SW480 (cell line): Measurements from ENCODE around the gene ITIH1.

Experiments
- DNase-seq: peaks from one replicate; pipeline ENCODE4 v3.0.0-alpha.2; 2016; ENCODE audit warnings: low spot score

Gene ITIH1

DNA sequence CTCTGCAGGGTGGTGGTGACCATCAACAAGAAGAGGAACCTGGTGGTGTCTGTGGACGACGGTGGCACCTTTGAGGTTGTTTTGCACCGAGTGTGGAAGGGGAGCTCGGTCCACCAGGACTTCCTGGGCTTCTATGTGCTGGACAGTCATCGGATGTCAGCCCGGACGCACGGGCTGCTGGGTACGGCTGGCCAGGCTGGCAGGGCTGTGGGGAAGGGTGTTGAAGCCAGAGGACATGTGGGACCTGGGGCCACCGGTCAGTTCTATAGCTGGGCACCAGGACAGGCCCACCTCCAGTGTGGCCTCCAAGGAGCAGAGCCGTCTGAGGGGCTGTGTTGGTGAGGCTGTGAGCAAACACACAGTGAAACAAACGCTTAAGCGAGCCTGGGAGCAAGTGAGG, 13.3 kb downstream of the ITIH1 start:
- no peak for DNase-seq

GRCh38 chr3:52791366-52791765, 14.0 kb downstream of the ITIH1 start:
- no peak for DNase-seq

GRCh38 chr3:52791928-52792327, 14.5 kb downstream of the ITIH1 start:
- DNase-seq: no peak

DNA sequence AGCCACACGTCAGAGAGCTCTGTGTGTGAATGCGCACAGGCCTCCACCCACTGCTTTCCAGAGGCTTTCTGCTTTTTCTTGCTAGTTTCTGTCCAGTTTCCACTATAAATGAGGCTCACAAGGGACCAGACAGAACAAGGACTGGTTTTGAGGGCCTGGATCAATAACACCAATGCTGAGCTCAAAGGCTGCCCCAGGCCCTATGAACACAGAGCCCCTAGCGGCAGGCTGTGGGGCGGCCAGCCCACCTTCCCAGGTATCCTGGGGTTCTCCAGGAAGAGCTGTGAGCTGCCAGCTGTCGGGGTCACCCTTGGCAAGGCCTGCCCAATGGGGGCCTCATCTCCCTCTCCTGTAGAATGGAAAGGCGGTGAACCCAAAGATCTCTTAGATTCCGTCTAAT, 15.0 kb downstream of the ITIH1 start:
- DNase-seq: no peak

GRCh38 chr3:52792961-52793695, 15.7 kb downstream of the ITIH1 start:
- DNase-seq: peak; percentile 36

DNA sequence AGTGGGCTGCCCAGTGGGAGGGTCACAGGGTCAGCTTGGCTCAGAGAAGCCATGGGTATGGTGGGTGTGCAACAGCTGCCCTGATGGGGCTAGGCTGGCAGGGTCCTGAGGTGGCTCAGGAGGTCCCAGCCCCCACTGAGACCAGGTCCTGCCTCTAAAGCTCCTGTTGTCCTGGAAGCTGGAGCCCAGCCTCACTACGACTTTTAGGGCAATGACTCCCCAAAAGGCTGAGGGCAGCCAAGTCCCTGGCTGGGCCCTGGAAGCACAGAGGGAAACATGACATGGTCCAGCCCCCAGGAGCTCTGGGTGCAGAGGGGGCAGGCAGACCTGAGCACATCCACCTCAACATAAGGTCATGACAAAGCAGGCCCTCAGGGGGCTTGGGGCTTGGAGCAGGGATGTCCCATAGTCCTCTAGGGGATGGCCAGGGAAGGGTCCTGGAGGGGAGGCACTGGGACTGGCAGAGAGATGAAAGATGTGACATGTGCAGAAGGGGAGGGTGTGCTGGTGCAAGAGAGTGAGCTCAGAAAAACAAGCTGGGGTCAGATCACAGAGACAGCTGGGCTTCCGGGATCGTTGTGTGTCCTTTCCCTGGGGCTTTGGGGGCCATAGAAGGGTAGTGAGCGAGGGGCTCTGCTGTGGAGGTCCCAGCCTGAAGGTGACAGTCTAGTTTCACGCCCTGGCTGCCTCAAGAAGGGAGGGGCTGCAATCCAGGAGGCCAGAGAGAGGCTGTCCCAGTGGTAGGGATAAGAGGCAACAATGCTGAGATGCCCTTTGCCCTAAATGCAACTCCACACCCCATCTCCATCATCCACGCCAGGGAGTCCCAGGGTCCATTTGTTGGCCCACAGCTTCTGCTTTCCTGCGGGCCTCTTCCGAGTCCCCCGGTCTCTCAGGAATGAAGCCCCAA, 16.6 kb downstream of the ITIH1 start:
- no peak for DNase-seq

- no peak for DNase-seq
Measured at GRCh38 chr3:52794612-52795099, 17.3 kb downstream of the ITIH1 start, which contains the start of gene ITIH3. Gene ITIH3 (plus strand): TSS chr3:52794796. CDS start chr3:52794804, 8 bp downstream.

DNA sequence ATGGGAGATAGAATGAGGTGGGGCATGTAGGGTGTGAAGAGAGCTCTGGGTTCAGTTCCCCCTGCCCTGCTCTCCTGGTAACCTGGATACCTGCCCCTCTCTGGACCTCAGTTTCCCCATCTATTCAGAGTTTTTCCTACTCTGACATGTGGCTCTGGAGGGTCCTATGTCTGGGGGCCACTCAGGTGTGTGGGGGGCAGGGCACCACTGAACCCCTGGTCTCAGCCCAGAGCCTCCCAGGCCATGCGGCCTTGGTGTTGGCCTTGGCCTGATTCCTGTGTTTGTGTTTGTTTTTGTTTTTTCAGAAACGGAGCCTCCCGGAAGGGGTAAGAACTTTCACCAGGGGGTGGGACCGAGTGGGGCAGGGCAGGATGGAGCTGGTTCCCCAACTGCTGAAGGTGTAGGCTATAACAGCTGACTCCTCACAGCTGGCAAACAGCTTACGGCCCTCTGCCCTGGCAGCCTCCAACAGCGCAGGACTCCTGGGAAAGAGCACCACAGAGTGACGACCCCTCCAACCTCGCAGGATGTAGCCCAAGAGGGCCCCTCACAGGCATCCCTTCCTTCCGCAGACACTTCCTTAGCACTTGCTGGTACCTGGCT, 18.0 kb downstream of the ITIH1 start:
- no peak for DNase-seq

GRCh38 chr3:52796411-52796810, 19.0 kb downstream of the ITIH1 start:
- no peak for DNase-seq

- DNase-seq: no peak
Measured at GRCh38 chr3:52798376-52798977, 21.1 kb downstream of the ITIH1 start.

DNA sequence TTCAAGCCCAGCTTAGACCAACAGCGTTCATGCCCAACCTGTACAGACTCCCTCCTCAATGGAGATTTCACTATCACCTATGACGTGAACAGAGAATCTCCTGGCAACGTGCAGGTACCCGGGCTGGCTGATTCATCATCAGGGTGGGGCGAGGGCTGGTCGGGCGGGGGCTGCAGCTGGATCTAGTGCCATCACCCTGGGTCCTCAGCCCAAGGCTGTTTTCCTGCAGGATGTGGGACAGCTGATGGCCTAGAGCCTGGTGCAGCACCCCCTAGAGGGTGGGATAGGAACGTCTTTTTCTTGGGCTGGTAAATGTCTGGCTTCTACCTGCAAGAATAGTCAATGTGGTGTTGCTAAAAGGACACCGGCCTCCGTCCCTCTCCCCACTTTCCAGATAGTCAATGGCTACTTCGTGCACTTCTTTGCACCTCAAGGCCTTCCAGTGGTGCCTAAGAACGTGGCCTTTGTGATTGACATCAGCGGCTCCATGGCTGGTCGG, 21.6 kb downstream of the ITIH1 start:
- peak; percentile 55 for DNase-seq

DNA sequence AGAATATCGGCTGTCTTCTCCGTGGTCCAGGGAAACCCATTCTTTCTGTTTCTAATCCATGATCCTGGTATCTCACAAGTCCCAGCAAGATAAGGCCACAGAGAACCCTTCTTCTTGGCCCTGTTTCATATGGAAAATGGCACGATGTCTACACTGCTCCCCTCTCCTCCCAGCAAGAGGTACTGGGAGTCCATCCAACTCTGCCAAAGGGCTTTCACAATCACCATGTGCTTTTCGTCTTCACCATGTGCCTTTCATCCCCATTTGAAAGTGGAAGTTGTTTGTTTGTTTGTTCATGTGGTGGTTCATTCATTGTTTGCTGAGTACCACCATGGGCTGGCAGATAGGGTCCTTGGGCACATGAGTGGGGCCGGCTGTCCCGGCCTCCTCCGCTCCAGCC, 22.7 kb downstream of the ITIH1 start:
- DNase-seq: no peak

GRCh38 chr3:52801839-52802238, 24.4 kb downstream of the ITIH1 start:
- DNase-seq: no peak

DNA sequence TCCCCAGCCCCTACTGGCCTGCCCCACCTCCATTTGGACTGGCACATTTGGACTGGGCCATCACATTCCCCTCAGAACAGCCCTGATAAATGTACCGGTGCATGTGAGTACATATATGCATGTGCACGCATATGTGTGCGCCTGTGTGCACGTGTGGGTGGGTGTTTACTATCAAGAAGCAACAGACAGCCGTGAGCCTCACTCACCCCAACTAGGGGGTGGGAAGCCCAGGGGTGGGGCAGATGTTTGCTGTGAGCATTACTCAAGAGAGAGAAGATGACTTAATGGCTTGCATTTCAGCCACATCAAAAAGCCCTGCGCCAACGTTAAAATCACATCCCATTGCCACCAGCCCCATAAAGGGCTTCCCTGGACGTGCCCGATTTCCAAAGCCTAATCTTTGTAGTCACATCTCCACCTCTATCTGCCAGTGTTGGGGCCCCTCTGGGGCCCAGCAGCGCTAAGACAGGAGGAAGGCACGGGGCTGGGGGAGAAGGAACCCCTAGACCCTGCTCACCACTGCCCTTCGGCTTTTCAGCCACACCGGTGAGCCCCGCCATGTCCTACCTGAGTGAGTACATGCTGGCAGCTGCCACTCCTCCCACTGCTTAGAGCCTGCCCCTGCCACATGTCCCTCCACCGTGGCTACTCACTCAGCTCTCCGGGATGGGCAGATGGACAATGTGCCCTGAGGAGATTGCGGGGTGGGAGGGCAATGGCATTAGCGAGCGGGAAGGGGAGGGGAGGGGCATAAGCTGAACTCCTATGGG, 28.1 kb downstream of the ITIH1 start:
- peak; percentile 89 for DNase-seq

DNA sequence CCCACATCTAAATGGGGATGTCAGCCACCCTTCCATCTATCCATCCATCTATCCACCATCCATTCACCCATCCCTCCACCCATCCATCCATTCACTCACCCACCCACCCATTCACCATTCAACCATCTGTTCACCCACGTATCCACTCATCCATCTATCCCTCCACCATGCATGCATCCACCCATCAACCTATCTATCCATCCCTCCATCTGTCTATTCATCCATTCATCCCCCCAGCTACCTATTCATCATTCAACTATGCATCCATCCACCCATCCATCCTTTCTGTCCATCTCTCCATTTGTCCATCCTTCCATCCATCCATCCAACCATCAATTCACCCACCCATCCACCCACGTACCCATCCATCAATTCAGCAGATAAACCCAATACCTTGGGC, 31.8 kb downstream of the ITIH1 start:
- no peak for DNase-seq

DNA sequence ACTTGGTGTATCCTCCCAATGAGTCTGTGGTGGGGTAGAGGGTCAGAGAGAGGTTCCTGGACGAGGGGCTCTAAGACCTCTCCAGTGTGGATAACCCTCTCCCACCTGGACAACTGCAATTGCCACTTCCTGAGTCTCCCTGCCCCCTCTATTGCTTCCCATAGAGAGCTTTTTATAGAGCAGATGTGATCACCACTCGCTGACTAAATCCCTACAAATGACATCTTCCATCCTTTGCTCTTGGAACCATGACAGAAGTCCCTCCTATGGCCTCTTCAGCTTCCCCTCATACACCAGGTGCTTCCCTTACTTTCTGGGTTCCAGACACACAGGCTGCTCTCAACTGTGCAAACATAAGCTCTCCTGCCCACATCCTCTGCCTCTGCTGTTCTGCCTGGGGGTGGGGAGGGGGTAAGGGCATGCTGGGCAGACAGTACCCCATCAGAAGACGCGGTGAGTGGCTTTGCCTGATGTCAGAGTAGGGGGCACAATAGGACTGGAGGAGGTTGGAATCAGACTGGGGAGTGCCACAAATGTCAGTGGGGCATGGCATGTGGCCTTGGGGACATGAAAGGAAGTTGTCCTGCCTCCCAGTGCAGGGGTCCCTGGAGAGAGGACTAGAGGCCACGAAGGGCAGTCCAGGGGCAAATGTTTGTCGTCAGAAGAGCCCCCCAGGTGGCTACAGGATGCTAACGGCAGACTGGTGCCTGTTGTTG, 32.4 kb downstream of the ITIH1 start:
- no peak for DNase-seq

DNA sequence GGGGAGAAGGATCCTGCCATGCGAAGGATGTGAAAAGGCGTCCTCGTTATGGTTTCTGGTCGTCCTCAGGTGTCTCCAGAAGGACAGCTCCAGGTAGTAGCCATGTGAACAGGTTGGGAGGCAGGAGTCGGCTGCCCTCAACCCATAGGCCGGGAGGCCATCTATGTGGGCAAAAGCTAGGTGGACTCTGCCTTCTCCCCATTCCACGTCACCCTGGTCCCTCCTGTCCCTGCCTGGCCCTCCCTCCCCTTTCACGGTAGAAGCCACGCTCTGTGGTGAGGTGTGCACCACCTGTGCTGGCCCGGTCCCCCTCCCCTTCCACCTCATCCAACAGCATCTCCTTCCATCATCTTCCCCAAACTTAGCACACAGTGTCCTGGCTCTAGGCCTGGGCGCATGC, 33.5 kb downstream of the ITIH1 start:
- no peak for DNase-seq

- no peak for DNase-seq
Measured at GRCh38 chr3:52811452-52812011, 34.1 kb downstream of the ITIH1 start.

DNA sequence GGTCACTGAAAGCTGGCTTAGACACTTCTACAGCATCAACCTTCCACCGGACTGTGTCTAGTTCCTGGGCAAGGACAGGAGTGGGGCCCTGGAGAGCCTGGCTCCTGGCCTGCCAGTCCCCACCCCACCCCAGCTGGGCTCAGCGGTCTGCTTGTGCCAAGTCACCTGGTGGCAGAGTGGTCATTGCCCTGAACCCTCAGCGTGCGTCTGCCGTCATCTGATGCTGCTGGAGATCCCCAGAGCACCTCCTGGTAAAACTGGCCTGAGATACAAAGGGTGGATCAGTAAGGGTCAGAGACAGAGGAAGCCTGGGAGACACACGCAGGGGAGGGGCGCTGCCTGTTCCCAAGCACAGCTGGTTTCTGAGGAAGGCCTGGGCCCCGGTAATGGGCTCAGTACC, 36.4 kb downstream of the ITIH1 start:
- no peak for DNase-seq

DNA sequence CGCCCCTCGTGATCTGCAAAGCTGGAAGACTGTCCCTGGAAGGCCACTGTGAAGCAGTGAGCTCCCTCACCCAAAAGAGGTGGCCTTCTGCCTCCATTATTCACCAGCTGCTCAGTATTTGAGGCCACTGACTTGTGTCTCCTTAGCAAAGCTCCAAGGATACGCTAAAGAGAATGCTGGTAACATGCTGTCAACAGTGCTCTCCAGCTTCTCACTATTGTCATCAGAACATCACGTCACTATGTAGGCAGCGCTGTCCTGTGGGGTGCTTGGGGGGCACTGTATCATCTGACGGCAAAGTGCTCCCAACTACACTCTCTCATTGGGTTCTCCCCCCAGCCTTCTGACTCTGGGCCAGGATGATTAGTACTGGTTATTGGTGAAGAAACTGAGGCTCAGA, 38.8 kb downstream of the ITIH1 start:
- DNase-seq: no peak
